CD4-positive, alpha-beta T cell (primary cell): ENCODE measurements around the gene FMN1. TPM values are rescaled to one million over a fixed set of nuclear protein-coding genes. Genes with fewer than 3 reads are reported as not detected.

Source experiments
- ATAC-seq: fragments of 200-7000 bp; cut with Tn5 transposase; one replicate; pipeline ENCODE4 v1.10.0; 2022; ENCODE audit warnings: mild to moderate bottlenecking; ENCODE audit not compliant: poor library complexity
- CTCF ChIA-PET: fragments of 350-600 bp; sonication (Branson Sonifier 250); formaldehyde crosslinking; loops from one replicate; lab custom pipeline; 2021; ENCODE audit warnings: antibody characterized with exemption, inconsistent platforms; lab: Charles Lee
- POLR2A ChIA-PET: fragments of 350-600 bp; sonication (Branson Sonifier 250); formaldehyde crosslinking; loops from one replicate; lab custom pipeline; 2021; ENCODE audit warnings: antibody characterized with exemption, inconsistent platforms; lab: Charles Lee
- DNase-seq, 14 experiments: peaks; one replicate each; pipeline ENCODE4 v3.0.0-alpha.2; 2013 to 2020; ENCODE audit warnings: mixed read lengths in 2 of 14
- H3K27ac ChIP-seq, 2 donors: one replicate each; pipeline versions ENCODE4 v1.5.1 to v1.7.0; 2013; ENCODE audit warnings: low read length in 2 of 2, low read depth in 1 of 2, mild to moderate bottlenecking in 1 of 2
- H3K27me3 ChIP-seq, 2 experiments: 1 replicate in 1 of 2; 2 replicates in 1 of 2; pipeline versions ENCODE4 v1.6.1 to v1.7.0; 2013; ENCODE audit warnings: low read length in 2 of 2, control low read depth in 1 of 2, mild to moderate bottlenecking in 1 of 2, moderate library complexity in 1 of 2; ENCODE audit not compliant: insufficient read depth in 2 of 2, control insufficient read depth in 1 of 2
- H3K36me3 ChIP-seq: one replicate; pipeline ENCODE4 v1.6.1; 2013; ENCODE audit warnings: low read length, control low read depth; ENCODE audit not compliant: insufficient read depth
- H3K4me1 ChIP-seq: one replicate; pipeline ENCODE4 v1.6.1; 2013; ENCODE audit warnings: low read length, control low read depth; ENCODE audit not compliant: insufficient read depth
- H3K4me3 ChIP-seq: one replicate; pipeline ENCODE4 v1.5.1; 2013; ENCODE audit warnings: mild to moderate bottlenecking, low read length, moderate library complexity
- H3K9me3 ChIP-seq, 2 experiments: 1 replicate in 1 of 2; 2 replicates in 1 of 2; pipeline versions ENCODE4 v1.6.1 to v1.7.0; 2013; ENCODE audit warnings: low read length in 2 of 2, mild to moderate bottlenecking in 2 of 2, control low read depth in 1 of 2, moderate library complexity in 1 of 2; ENCODE audit not compliant: control insufficient read depth in 1 of 2, insufficient read depth in 1 of 2
- H3K27ac Mint-ChIP-seq: one replicate; pipeline ENCODE4 v1.8.0; 2020; ENCODE audit warnings: mixed read lengths
- H3K27me3 Mint-ChIP-seq: one replicate; pipeline ENCODE4 v1.8.0; 2021; ENCODE audit warnings: mixed read lengths
- H3K36me3 Mint-ChIP-seq: one replicate; pipeline ENCODE4 v1.8.0; 2021; ENCODE audit warnings: low read depth, mixed read lengths
- H3K4me1 Mint-ChIP-seq: one replicate; pipeline ENCODE4 v1.8.0; 2021; ENCODE audit warnings: low read depth, mixed read lengths
- H3K4me3 Mint-ChIP-seq: one replicate; pipeline ENCODE4 v1.8.0; 2020; ENCODE audit warnings: mild to moderate bottlenecking, mixed read lengths
- H3K9me3 Mint-ChIP-seq: one replicate; pipeline ENCODE4 v1.8.0; 2020; ENCODE audit warnings: mixed read lengths
- intact Hi-C, 2 experiments: fragments of 100-400 bp; cut with DNase I in 1 of 2; cut with micrococcal nuclease in 1 of 2; formaldehyde crosslinking; loops; one replicate each; pipeline versions ENCODE4 v1.15.1 to v1.9.0; 2023 to 2025; cut with DNase I, micrococcal nuclease
- total RNA-seq, 174 experiments: library from RNA in 2 of 174; stranded (reverse) in 2 of 174; gene quantifications; one replicate each; pipeline ENCODE4 v1.2.3 and lab custom pipeline; 2021 to 2026
- TF ChIP-seq, protein P1 (sequence below): fragments of 200-600 bp; IDR thresholded peaks from one replicate; pipeline ENCODE4 v1.8.0; 2022; ENCODE audit warnings: antibody characterized with exemption, mild to moderate bottlenecking

FMN1 gene
- total RNA-seq, 2 experiments from 2014 or later: 0.39 to 0.55 TPM

DNA sequence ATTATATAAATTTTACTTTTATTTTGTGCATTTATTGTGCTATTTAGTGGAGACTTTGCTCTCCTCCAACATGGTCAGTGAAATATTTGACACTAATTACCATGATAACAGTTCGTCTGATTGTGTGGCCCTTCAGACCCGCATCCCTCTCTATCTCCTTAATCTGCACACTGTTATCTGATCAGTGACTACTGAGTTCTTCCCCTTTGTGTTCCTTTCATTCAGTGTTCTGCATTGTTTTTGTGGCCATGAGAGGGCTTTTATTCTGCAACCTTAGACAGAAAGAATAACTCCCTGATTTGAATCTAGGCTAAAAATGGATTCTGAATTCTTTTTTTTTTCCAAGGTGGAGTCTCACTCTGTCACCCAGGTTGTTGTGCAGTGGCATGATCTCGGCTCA is 11.9 kb upstream of the FMN1 start:
- peaks cover 12% of the 10 kb centered on the region for H3K4me1 Mint-ChIP-seq
- CTCF ChIA-PET: no interaction called here
- H3K36me3 Mint-ChIP-seq: no peaks in the 10 kb centered on the region
- POLR2A ChIA-PET: no interaction called here
- no peaks in the 10 kb centered on the region for H3K9me3 Mint-ChIP-seq
- no peak overlapping the region for H3K4me3 Mint-ChIP-seq
- Histone ChIP-seq H3K27me3 (no peaks in the 10 kb centered on the region), H3K9me3 (peaks cover 0 to 5% of the 10 kb centered on the region in 2 experiments), H3K4me1 (peaks cover 8% of the 10 kb centered on the region), H3K36me3 (no peaks in the 10 kb centered on the region), H3K4me3 (no peak overlapping the region), H3K27ac (no peak overlapping the region)
- intact Hi-C loops: no loop called here
- TF ChIP-seq, protein P1, sequence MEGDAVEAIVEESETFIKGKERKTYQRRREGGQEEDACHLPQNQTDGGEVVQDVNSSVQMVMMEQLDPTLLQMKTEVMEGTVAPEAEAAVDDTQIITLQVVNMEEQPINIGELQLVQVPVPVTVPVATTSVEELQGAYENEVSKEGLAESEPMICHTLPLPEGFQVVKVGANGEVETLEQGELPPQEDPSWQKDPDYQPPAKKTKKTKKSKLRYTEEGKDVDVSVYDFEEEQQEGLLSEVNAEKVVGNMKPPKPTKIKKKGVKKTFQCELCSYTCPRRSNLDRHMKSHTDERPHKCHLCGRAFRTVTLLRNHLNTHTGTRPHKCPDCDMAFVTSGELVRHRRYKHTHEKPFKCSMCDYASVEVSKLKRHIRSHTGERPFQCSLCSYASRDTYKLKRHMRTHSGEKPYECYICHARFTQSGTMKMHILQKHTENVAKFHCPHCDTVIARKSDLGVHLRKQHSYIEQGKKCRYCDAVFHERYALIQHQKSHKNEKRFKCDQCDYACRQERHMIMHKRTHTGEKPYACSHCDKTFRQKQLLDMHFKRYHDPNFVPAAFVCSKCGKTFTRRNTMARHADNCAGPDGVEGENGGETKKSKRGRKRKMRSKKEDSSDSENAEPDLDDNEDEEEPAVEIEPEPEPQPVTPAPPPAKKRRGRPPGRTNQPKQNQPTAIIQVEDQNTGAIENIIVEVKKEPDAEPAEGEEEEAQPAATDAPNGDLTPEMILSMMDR: no peak
- no peak overlapping the region for H3K27ac Mint-ChIP-seq
- DNase-seq (no peak), ATAC-seq (no peak)
- H3K27me3 Mint-ChIP-seq: no peaks in the 10 kb centered on the region

DNA sequence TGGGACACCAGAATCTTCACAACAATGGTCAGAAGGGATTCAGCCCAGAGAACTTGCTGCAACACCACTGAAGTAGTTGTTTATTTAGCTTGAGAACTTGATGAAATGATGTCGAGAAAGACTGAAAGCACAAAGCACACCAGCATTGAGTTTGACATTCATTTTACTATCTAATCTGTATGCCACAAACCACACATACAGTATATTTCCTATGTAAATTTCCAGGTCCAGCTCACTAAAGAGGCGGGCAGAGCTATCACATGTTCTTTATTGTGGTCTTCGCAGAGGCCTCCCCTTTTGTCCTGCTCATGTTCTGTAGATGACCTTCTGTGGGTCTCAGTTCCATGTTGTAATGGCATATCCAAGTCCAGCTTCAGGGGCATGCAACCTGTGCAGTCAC is 10.4 kb upstream of the FMN1 start:
- Mint-ChIP-seq H3K4me3 (no peak overlapping the region), H3K9me3 (no peaks in the 10 kb centered on the region), H3K27ac (no peak overlapping the region), H3K27me3 (no peaks in the 10 kb centered on the region), H3K36me3 (no peaks in the 10 kb centered on the region), H3K4me1 (peaks cover 23% of the 10 kb centered on the region)
- peaks cover 0 to 5% of the 10 kb centered on the region in 2 experiments for H3K9me3 ChIP-seq
- no peaks in the 10 kb centered on the region for H3K27me3 ChIP-seq
- no peak overlapping the region for H3K27ac ChIP-seq
- intact Hi-C loops: no loop called here
- ATAC-seq (no peak), DNase-seq (no peak)
- TF ChIP-seq, protein P1: no peak
- H3K36me3 ChIP-seq: no peaks in the 10 kb centered on the region
- H3K4me3 ChIP-seq: no peak overlapping the region
- H3K4me1 ChIP-seq: peaks cover 8% of the 10 kb centered on the region
- CTCF ChIA-PET: no interaction called here
- POLR2A ChIA-PET: no interaction called here

DNA sequence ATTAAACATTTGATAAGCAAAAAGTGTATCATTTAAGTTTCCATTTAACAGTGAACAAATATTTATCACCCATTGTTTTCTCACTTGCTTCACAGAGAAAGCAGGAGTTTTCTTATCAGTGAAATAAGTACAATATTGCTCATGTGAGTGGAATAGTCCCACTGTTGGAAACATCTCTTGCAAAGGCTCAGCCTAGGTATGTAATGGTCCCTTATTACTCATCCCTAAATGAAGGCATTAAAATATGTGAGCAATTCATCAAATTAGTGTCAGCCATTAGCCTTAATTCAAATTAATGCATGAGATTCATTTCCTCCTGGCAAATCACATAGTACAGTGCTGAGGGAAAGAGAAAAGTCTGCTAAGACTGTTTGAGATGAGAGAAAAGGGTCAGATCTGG is 9.6 kb upstream of the FMN1 start:
- Mint-ChIP-seq H3K36me3 (no peaks in the 10 kb centered on the region), H3K4me3 (no peak overlapping the region), H3K4me1 (peaks cover 23% of the 10 kb centered on the region), H3K27ac (no peak overlapping the region), H3K9me3 (no peaks in the 10 kb centered on the region), H3K27me3 (no peaks in the 10 kb centered on the region)
- ATAC-seq (no peak), DNase-seq (no peak)
- H3K36me3 ChIP-seq: no peaks in the 10 kb centered on the region
- POLR2A ChIA-PET: no interaction called here
- TF ChIP-seq, protein P1: no peak
- peaks cover 0 to 2% of the 10 kb centered on the region in 2 experiments for H3K9me3 ChIP-seq
- intact Hi-C loops: no loop called here
- H3K27me3 ChIP-seq: no peaks in the 10 kb centered on the region
- H3K4me1 ChIP-seq: peaks cover 8% of the 10 kb centered on the region
- H3K4me3 ChIP-seq: no peak overlapping the region
- CTCF ChIA-PET: no interaction called here
- no peak overlapping the region for H3K27ac ChIP-seq
